GM18907 (cell line): ENCODE results near the gene GSG1.
"Not testable (repeated sequence)": the region's sequence is repeated elsewhere in the genome, so short reads cannot be mapped to it uniquely, and the experiment has no call there.

Source experiments
- ATAC-seq: cut with Tn5 transposase; IDR thresholded peaks from one replicate; pipeline ENCODE4 v1.9.1; 2021; ENCODE audit warnings: mild to moderate bottlenecking, moderate library complexity; ENCODE audit not compliant: unreplicated experiment

Gene GSG1

DNA sequence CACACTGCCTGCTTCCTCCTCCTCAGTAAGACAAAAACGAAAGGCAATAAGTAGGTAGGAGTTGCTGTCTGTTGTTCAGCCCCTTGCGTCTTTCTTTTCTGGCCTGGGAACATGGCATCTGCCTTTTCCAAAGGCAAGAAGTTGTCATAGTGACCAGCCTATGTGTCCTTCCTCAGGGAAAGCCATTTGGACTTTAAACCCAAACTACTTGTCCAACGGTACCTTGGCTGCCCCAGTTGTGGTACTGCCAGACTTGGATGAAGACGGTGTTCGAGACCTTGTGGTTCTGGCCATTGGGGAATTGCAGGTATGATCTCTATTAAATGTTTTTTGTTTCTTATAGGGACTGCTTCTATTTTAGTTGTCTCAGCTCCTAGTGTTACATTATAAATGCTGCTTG is 40.8 kb downstream of the GSG1 start:
- ATAC-seq: no peak

GRCh38 chr12:13061377-13061776 is 42.1 kb downstream of the GSG1 start:
- no peak for ATAC-seq

- no peak for ATAC-seq
These were observed 42.9 kb downstream of the GSG1 start for GRCh38 chr12:13060581-13060980.

- not testable (repeated sequence) for ATAC-seq
These were observed 49.9 kb downstream of the GSG1 start for GRCh38 chr12:13053617-13054016.

GRCh38 chr12:13052421-13052820 is 51.0 kb downstream of the GSG1 start:
- ATAC-seq: no peak

DNA sequence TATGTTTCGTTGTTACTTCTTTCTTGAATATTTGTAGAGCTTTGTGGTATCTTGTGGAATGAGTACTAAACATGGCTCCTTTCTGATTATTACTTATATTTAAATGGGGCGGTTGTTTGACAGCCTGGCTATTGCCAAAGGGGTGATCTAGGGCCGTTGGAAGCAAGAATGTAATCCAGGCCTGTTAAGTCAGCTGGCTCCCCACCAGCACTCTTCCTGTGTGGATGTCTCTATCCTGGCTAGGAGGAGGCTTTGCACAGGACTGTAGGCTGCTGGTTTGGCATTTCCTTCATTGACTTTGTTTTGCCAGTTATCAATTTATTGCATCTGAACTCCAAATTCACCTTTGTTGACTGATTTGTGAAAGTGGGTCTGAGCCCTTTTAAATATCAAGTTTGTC is 53.7 kb downstream of the GSG1 start:
- no peak for ATAC-seq

DNA sequence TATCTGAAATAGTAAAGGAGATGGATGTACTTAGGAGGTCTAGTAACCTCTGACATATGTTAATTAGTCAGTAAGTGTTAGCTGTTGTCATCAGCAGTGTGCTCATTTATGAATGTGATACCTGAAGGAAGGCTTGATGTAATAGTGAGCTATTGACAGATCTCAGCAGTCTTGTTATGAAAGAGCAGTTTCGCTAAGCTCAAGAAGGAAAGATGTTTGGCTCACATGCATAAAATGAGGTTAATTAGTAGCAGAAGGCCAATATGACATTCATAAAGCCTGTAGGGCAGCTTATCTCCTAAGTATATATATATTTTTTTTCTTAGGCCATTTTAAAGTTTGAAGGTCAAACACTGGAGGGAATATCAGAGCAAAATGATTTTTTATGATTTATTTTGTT is 56.5 kb downstream of the GSG1 start:
- ATAC-seq: peak; percentile 57

DNA sequence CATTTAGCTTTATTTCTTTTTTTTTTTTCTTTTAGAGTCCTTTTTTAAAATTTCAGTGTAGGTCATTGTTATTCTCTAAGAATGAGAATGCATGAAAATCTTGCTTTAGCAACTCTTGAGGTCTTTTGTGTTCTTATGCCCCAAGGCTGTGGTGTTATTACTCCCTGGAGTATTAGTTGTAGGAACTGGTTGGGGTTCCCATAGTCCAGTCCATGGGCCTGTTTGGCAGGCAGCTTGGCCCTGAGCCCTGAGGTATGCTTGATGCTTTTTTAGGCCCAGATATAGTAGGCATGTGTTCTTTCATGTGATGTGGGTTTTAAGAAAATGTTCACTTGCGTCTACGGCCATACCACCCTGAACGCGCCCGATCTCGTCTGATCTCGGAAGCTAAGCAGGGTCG is 57.7 kb downstream of the GSG1 start:
- no peak for ATAC-seq

- ATAC-seq: no peak
These were observed 58.6 kb downstream of the GSG1 start for GRCh38 chr12:13044906-13045299.

DNA sequence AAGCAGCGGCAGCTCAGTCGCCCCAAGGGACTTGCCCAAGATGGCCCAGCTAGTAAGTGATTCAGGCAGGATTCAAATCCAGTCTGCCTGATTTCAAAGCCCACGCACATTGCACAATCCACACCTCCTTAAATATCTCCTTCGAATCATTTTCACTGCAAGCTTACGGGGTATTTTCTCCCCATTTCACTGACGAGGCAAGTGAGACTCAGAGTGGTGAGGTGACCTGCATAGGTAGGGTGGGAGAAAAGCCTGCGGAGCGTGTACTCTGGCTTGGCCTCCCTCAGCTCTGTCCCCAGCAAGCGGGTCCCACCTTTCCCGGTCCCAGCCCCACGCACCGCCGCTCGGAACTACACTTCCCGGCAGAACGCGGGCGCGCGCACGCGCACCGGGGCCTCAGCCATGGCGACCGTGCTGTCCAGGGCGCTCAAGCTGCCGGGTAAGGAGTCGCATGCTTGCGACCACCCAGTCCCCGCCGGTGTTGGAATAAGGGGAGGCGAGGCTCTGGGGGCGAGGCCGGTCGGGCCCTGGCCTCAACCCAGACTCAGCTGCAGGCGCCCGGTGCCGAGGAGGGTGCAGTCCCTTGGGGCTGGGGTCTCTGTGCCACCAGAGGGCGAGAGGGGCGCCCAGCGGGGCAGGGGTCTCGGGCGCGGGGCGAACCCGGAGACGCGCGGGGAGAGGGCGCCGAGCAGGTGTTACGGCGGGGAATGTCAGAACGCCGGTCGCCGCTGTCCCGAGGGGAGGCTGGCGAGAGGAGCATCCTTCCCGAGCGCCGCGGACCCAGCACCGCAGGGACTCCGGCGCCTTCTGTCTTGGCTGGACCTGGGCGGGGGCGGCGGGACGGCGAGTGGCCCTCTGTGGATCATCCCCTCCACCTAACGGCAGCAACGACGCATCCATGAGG is 59.2 kb downstream of the GSG1 start, which contains the start of gene FAM234B:
FAM234B (plus strand) TSS at position 380 of the 904 bp plus-strand sequence; CDS start at position 403, 23 bp downstream.
- ATAC-seq: peak; percentile 82

GRCh38 chr12:13042666-13043230 is 60.7 kb downstream of the GSG1 start:
- ATAC-seq: no peak

DNA sequence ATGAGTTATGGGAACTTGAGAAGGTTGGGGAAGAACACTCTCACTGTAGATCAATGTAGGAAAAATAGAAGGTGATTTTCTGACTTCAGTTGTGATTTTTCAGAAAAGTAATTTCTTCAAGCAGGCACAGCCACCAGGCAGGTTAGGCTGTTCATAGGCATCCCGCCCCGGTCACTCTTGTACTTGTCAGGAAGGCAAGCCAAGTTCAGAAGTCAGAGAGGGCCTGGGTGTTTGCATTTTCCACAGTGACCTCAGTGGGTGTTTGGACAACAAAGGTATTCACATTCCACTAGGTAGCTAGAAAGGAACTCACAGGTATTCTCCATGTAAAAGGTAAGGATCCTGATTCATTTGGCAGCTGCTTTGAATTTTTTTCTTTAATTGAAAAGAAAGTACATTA is 62.2 kb downstream of the GSG1 start:
- no peak for ATAC-seq

DNA sequence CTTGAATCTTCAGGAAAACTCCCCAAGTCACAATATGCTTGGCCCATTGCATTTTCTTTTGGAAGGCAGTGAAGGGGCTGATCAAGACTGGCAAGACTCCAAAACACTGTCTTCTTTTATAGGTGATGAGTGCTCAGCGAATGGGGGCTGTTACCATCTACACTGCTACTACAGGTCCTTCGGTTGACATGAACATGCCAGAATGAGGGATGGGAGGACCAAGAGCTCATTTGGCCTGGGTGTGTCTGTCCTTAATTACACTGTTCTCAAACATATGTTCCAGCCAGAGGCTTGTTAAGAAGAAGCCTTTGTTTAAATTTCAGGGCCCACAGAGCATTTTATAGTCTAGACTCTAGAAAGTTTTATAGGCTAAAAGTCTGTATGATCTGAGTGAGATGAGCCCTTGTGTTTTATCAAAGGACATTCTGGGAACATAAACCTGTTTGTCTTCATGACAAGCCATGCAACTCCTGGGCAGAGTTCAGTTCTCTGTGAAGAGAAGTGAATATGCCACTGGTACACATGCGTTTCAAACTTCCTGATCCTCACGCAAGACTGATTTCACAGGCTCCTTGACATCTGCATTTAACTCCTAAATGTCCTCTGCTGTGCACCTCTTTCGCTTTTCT is 64.0 kb downstream of the GSG1 start:
- no peak for ATAC-seq

DNA sequence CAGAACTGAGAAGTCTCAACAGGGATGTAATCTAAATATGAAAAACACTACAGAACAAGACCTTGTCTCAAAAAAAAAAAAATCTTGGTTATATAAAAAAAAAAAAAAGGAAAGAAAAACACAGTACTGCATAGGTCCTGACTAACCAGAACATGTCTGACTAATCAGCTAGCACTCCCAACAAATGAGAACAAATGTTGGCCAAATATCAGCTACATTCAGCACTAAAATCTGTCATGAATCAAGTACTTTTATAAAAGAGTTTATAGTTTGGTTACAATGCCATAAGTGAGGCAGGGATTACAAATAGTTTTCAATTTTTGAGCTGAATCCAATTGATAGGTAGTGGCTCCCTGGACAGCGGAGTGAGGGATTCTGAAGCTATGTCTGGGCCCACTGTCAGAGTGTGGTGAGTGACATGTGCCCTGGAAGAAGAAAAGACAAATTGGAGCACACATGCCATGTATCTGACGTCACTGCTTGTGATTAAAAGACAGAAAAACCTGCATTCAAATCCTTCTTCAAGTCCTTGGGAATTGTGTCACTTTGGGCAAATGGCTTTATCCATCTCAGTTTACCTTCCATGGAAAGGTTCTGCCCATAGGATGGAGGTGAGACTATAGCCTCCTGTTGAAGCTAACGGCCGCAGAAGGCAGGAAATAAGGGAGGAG is 64.8 kb downstream of the GSG1 start:
- no peak for ATAC-seq

DNA sequence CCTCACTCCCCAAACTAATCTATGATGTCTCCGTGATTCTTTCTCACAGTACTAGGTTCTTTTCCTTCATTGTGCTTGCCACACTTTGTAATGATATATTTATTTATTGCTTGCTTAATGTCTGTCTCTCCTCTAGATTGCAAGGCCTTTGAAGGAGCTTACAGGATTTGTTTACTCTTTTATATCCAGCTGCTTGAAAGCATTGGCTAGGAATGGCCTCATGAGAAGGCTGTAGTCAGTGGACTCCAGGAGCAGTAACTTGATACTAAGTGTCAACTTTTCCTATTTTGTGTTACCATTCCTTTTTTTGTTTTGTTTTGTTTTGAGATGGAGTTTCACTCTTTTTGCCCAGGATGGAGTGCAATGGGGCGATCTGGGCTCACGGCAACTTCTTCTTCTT is 66.6 kb downstream of the GSG1 start:
- no peak for ATAC-seq

DNA sequence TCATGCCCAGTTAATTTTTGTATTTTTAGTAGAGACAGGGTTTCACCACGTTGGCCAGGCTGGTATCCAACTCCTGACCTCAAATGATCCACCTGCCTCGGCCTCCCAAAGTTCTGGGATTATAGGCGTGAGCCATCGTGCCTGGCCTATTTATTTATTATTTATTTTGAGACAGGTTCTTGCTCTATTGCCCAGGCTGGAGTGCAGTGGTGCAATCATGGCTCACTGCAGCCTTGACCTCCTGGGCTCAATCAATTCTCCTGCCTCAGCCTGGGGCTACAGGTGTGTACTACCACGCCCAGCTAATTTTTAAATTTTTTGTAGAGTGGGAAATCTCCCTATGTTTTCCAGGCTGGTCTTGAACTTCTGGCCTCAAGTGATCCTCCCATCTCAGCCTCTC is 68.1 kb downstream of the GSG1 start:
- ATAC-seq: not testable (repeated sequence)
